GM23338 (cell line): Measurements from ENCODE around the gene SOS2. TPM values are rescaled to one million over a fixed set of nuclear protein-coding genes. Genes with fewer than 3 reads are reported as not detected.

ENCODE experiments used
- ATAC-seq: fragments of 200-7000 bp; cut with Tn5 transposase; 3 replicates; pipeline ENCODE4 v1.9.1; 2020
- DNase-seq: peaks from one replicate; pipeline ENCODE4 v3.0.0-alpha.2; 2015; ENCODE audit warnings: low spot score
- H2AFZ ChIP-seq: fragments of 200-600 bp; sonication (generic); 2 replicates; pipeline ENCODE4 v1.8.0; 2016; ENCODE audit warnings: antibody characterized with exemption, mild to moderate bottlenecking, moderate library complexity
- H3F3A ChIP-seq: fragments of 200-600 bp; sonication (generic); replicated peaks from 2 replicates; pipeline ENCODE4 v1.8.0; 2017; ENCODE audit warnings: antibody characterized with exemption, mixed run types, low read depth
- H3K27ac ChIP-seq: fragments of 200-600 bp; sonication (generic); 2 replicates; pipeline ENCODE4 v1.6.1; 2016; ENCODE audit warnings: low read depth
- H3K27me3 ChIP-seq: fragments of 200-600 bp; sonication (generic); 2 replicates; pipeline ENCODE4 v1.8.0; 2016; ENCODE audit warnings: mild to moderate bottlenecking, mixed run types, moderate library complexity; ENCODE audit not compliant: insufficient read depth
- H3K36me3 ChIP-seq: fragments of 200-600 bp; sonication (generic); 2 replicates; pipeline ENCODE4 v1.8.0; 2016; ENCODE audit warnings: mild to moderate bottlenecking; ENCODE audit not compliant: insufficient read depth
- H3K4me1 ChIP-seq: fragments of 200-600 bp; sonication (generic); 2 replicates; pipeline ENCODE4 v1.8.0; 2016; ENCODE audit warnings: mild to moderate bottlenecking, moderate library complexity; ENCODE audit not compliant: insufficient read depth
- H3K4me2 ChIP-seq: fragments of 200-600 bp; sonication (generic); 2 replicates; pipeline ENCODE4 v1.7.1; 2017; ENCODE audit warnings: mixed run types
- H3K4me3 ChIP-seq: fragments of 200-600 bp; sonication (generic); 2 replicates; pipeline ENCODE4 v1.6.1; 2016; ENCODE audit warnings: mixed run types
- H3K79me2 ChIP-seq: fragments of 200-600 bp; sonication (generic); replicated peaks from 2 replicates; pipeline ENCODE4 v1.8.0; 2017; ENCODE audit warnings: mild to moderate bottlenecking; ENCODE audit not compliant: insufficient read depth
- H3K9me2 ChIP-seq: fragments of 200-600 bp; sonication (generic); 2 replicates; pipeline ENCODE4 v1.8.0; 2017; ENCODE audit not compliant: insufficient read depth
- H4K20me1 ChIP-seq: fragments of 200-600 bp; sonication (generic); replicated peaks from 2 replicates; pipeline ENCODE4 v1.8.0; 2017; ENCODE audit warnings: mild to moderate bottlenecking; ENCODE audit not compliant: insufficient read depth
- H3K27ac Mint-ChIP-seq: 2 replicates; pipeline ENCODE4 v1.8.0; 2020; ENCODE audit warnings: inconsistent platforms, mild to moderate bottlenecking, moderate library complexity, mixed read lengths
- H3K27me3 Mint-ChIP-seq: 3 replicates; pipeline ENCODE4 v1.8.0; 2022; ENCODE audit warnings: low read depth, mild to moderate bottlenecking, moderate library complexity, mixed read lengths, inconsistent platforms; ENCODE audit not compliant: insufficient read depth, poor library complexity
- H3K36me3 Mint-ChIP-seq: 3 replicates; pipeline ENCODE4 v1.8.0; 2021; ENCODE audit warnings: low read depth, mild to moderate bottlenecking, inconsistent platforms, moderate library complexity, mixed read lengths
- H3K4me1 Mint-ChIP-seq: 3 replicates; pipeline ENCODE4 v1.8.0; 2020; ENCODE audit warnings: mild to moderate bottlenecking, inconsistent platforms, mixed read lengths
- H3K4me3 Mint-ChIP-seq: 3 replicates; pipeline ENCODE4 v1.8.0; 2021; ENCODE audit warnings: moderate library complexity, mild to moderate bottlenecking, inconsistent platforms, mixed read lengths
- H3K9me3 Mint-ChIP-seq: 3 replicates; pipeline ENCODE4 v1.8.0; 2020; ENCODE audit warnings: moderate library complexity, mild to moderate bottlenecking, inconsistent platforms, mixed read lengths
- CREB1 ChIP-seq: fragments of 250-450 bp; sonication (Bioruptor Pico); IDR thresholded peaks from 2 replicates; pipeline ENCODE4 v1.5.0; 2020; ENCODE audit warnings: low read depth, mild to moderate bottlenecking, moderate library complexity
- EZH2 ChIP-seq: fragments of 200-600 bp; sonication (generic); IDR thresholded peaks from one replicate; pipeline ENCODE4 v1.8.0; 2017; ENCODE audit warnings: antibody characterized with exemption, mild to moderate bottlenecking, low read depth; ENCODE audit not compliant: unreplicated experiment
- JUNB ChIP-seq: IDR thresholded peaks from one replicate; pipeline ENCODE4 v1.6.1; 2016; ENCODE audit warnings: antibody characterized with exemption; ENCODE audit not compliant: unreplicated experiment
- NANOG ChIP-seq: IDR thresholded peaks from 2 replicates; pipeline ENCODE4 v1.6.1; 2016; ENCODE audit warnings: antibody characterized with exemption, borderline replicate concordance
- POLR2AphosphoS5 ChIP-seq: IDR thresholded peaks from 2 replicates; pipeline ENCODE4 v1.6.1; 2016; ENCODE audit warnings: antibody characterized with exemption, low read depth
- REST ChIP-seq: IDR thresholded peaks from one replicate; pipeline ENCODE4 v1.6.1; 2018; ENCODE audit warnings: antibody characterized with exemption; ENCODE audit not compliant: unreplicated experiment
- STAT1 ChIP-seq: IDR thresholded peaks from one replicate; pipeline ENCODE4 v1.6.1; 2016; ENCODE audit warnings: antibody characterized with exemption; ENCODE audit not compliant: unreplicated experiment
- ZNF462 ChIP-seq: fragments of 250-450 bp; sonication (Bioruptor Pico); IDR thresholded peaks from 2 replicates; pipeline ENCODE4 v1.5.0; 2020; ENCODE audit warnings: mild to moderate bottlenecking, moderate library complexity
- polyA plus RNA-seq: library from polyadenylated mRNA; unstranded; fragments of >200 nt; fragmentation: Nextera tagmentation; extraction: Ambion mirVana; gene quantifications from 2 replicates; pipeline ENCODE4 v1.2.1, GENCODE V29; 2016
- total RNA-seq: library from RNA; depleted of rRNA; stranded (reverse); fragments of >200 nt; shearing (Covaris generic); gene quantifications from 2 replicates; pipeline ENCODE4 v1.2.3, GENCODE V29; 2014
- TF ChIP-seq, protein P1 (sequence below): IDR thresholded peaks from 2 replicates; pipeline ENCODE4 v1.6.1; 2016; ENCODE audit warnings: antibody characterized with exemption

SOS2 gene
- total and polyA plus RNA-seq, 2 experiments from 2014 or later: 3.5 to 11.4 TPM

DNA sequence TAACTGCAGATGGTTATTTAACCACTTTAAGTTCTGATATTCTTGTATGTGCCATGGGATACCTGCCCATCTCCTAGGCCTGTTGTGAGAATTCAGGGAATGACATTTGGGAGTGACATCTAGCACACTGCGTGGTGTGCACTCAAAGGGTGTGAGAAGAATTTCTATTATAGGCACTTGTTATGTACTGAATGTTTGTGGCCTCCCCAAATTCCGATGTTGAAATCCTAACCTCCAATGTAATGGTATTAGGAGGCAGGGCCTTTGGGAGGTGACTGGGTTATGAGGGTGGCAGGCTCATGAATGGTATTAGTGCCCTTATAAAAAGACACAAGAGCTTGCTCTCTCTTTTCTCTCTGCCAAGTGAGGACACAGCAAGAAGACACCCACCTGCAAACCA lies 142.6 kb downstream of the SOS2 start:
- Histone ChIP-seq H3K9me2 (no peaks in the 10 kb centered on the region), H3K79me2 (no peaks in the 10 kb centered on the region), H3K4me2 (no peak overlapping the region), H3K27me3 (no peaks in the 10 kb centered on the region), H4K20me1 (no peaks in the 10 kb centered on the region), H2AFZ (no peak overlapping the region), H3K36me3 (no peaks in the 10 kb centered on the region), H3K4me1 (no peaks in the 10 kb centered on the region; the same call in 1 of the 2 replicates), H3F3A (no peaks in the 10 kb centered on the region), H3K4me3 (no peak overlapping the region), H3K27ac (no peak overlapping the region)
- DNase-seq (no peak), ATAC-seq (no peak)
- no peaks in the 10 kb centered on the region for H3K9me3 Mint-ChIP-seq
- H3K36me3 Mint-ChIP-seq: no peaks in the 10 kb centered on the region
- no peak overlapping the region for H3K4me3 Mint-ChIP-seq
- H3K27me3 Mint-ChIP-seq: peaks cover 5% of the 10 kb centered on the region
- no peak for TF ChIP-seq JUNB
- no peak for TF ChIP-seq CREB1 (CRISPR knock-in tag)
- no peak for TF ChIP-seq EZH2
- TF ChIP-seq POLR2AphosphoS5: no peak
- no peak for TF ChIP-seq REST
- TF ChIP-seq ZNF462 (CRISPR knock-in tag): no peak
- no peak for TF ChIP-seq NANOG
- TF ChIP-seq, protein P1, sequence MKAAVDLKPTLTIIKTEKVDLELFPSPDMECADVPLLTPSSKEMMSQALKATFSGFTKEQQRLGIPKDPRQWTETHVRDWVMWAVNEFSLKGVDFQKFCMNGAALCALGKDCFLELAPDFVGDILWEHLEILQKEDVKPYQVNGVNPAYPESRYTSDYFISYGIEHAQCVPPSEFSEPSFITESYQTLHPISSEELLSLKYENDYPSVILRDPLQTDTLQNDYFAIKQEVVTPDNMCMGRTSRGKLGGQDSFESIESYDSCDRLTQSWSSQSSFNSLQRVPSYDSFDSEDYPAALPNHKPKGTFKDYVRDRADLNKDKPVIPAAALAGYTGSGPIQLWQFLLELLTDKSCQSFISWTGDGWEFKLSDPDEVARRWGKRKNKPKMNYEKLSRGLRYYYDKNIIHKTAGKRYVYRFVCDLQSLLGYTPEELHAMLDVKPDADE: no peak
- no peak for TF ChIP-seq STAT1
- peaks cover 6% of the 10 kb centered on the region for H3K4me1 Mint-ChIP-seq
- H3K27ac Mint-ChIP-seq: no peak overlapping the region
